ENCODE measurements around the gene THG1L. TPM values are rescaled to one million over a fixed set of nuclear protein-coding genes. Genes with fewer than 3 reads are reported as not detected.

THG1L gene
- total RNA-seq, 4 donors from 2014 or later = 9.3 to 14.1 (median 11.3) TPM

Other genes with a start within 250 kb of the THG1L start
- 1 to 10 TPM in 2 of 4 donors, under 1 TPM in 2; 0.68 to 1.7 (median 1.0) TPM for gene ADAM19, start 155.6 kb upstream of the THG1L start, total RNA-seq
- under 1 TPM in 1 of 4 donors, not detected in 3; 0.10 TPM for gene SOX30, start 79.0 kb upstream of the THG1L start, total RNA-seq
- not detected for gene C5orf52, start 59.9 kb upstream of the THG1L start, total RNA-seq
- 1 to 10 TPM; 3.6 to 5.6 (median 3.8) TPM for gene LSM11, start 12.3 kb downstream of the THG1L start, total RNA-seq
- gene CLINT1, start 127.7 kb downstream of the THG1L start, total RNA-seq = 100 to 1,000 TPM in 3 of 4 donors, 10 to 100 TPM in 1; 89.3 to 122 (median 107) TPM